Activated CD4-positive, alpha-beta T cell treated with anti-CD3 and anti-CD28 coated beads for 1 hour (primary cell): ENCODE measurements around the gene PHACTR3.

Experiments used
- DNase-seq: peaks from one replicate; pipeline ENCODE4 v3.0.0-alpha.2; 2020

Gene PHACTR3

DNA sequence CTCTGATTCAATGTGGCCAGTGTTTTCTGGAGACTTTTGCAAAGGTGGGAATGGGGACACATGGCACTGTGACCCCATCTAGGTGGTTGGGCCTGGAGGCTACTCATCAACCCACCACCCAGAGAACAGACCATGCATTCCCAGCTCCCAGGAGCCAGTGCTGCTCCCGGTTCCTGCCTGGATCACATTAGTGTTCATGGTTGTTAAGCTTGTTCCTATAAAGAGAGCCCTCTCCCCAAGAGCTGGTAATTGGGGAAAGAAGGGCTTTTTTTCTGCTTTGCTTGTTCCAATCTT is 102.0 kb downstream of the PHACTR3 start:
- DNase-seq: no peak

GRCh38 chr20:59708326-59708725 is 104.0 kb downstream of the PHACTR3 start:
- no peak for DNase-seq

DNA sequence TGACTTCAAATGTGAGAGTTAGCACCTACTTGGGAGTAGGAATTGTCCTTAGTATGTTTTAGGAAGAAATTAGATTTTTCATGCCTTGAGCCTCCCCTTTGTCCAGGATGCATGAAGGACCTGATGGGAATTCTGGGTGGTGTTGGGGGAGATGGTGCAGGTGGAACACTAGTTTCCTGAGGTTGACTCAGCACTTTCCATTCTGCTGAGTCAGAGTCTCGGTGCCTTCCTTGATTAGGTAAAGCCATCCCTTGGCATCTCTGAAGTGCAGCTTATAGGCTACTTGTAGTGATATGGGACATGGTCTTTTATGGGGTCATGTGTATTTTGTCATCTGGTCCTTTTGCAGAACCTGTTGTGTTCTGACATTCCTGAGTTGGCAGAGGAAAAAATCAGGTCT is 105.3 kb downstream of the PHACTR3 start:
- DNase-seq: no peak

DNA sequence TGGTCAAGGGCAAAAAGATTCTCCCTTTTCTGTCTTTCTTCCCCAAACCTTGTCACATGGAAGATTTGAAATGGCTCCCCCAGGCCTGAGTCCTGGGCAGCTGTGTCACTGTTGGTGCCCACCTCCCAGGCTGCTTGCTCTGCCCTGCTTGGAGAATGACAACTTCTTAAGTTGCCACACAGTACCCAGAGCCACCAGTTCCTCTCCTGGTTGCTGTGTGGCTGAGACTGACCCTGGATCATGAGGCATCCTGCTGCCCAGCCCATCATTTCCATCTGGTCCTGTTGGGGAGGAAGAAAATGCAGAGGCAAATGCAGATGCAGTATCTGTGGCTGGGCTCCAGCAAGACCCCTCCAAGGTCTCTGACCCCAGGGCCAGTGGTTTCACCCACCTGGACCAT is 113.7 kb downstream of the PHACTR3 start:
- no peak for DNase-seq

GRCh38 chr20:59718751-59719150 is 114.4 kb downstream of the PHACTR3 start:
- no peak for DNase-seq

- DNase-seq: no peak
Observed at GRCh38 chr20:59720013-59720412, 115.7 kb downstream of the PHACTR3 start.

- no peak for DNase-seq
Observed at GRCh38 chr20:59721386-59721785, 117.0 kb downstream of the PHACTR3 start.

GRCh38 chr20:59723108-59723500 is 118.8 kb downstream of the PHACTR3 start:
- DNase-seq: no peak

- DNase-seq: no peak
Observed at GRCh38 chr20:59723607-59724456, 119.5 kb downstream of the PHACTR3 start.

GRCh38 chr20:59724457-59725366 is 120.4 kb downstream of the PHACTR3 start:
- no peak for DNase-seq

GRCh38 chr20:59725476-59726280 is 121.3 kb downstream of the PHACTR3 start:
- no peak for DNase-seq

- DNase-seq: no peak
Observed at GRCh38 chr20:59726281-59726595, 121.9 kb downstream of the PHACTR3 start.

DNA sequence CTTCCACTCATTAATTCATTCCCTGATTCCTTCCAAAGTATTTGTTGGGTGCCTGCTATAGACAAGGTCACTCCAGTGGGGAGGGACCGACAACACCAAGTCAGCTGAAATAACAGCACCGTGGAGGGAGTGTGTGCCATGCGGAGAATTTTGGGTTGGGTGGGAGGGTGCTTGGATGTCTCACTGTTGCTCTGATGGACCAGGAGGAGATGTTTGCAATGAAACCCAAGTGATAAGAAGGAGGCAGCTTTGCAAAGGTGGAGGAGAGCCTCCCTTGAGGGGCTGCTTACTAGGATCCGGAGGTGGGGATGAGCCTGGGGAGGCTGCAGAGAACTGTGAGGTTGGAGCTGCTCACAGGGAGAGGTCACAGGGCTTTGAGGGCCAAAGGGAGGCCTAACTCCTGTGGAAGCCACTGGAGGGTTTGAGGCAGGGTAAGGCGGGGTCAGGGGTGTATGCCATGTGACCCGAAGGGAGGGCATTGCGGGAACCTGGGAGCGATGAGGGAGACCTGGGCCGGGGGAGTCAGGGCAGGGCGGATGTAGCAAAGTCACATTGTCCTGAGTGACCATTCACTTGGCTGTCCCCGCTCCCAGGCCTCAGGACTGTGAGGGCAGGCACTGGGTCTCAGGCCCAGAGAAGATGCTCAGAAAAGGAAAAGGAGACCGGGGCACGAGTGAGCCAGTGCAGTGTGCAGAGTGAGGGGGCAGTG is 124.5 kb downstream of the PHACTR3 start:
- no peak for DNase-seq

- DNase-seq: no peak
Observed at GRCh38 chr20:59729506-59729905, 125.2 kb downstream of the PHACTR3 start.

DNA sequence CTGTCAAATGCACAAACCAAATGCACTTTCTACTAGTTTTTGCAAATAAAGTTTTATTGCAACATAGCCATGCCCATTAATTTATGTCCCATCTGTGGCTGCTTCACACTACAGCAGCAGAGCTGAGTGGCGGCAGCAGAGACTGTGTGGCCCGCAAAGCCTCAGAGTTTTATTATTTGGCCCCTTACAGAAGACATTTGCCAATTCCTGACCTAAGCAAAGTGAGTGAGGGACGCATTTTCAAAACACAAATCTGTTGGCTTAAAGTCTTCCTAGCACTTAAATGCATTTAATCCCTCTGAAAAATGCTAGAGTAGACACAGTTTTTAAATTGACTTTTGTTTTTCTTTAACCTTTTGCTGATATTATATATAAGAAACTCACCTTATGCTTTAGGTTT is 126.4 kb downstream of the PHACTR3 start:
- DNase-seq: no peak

DNA sequence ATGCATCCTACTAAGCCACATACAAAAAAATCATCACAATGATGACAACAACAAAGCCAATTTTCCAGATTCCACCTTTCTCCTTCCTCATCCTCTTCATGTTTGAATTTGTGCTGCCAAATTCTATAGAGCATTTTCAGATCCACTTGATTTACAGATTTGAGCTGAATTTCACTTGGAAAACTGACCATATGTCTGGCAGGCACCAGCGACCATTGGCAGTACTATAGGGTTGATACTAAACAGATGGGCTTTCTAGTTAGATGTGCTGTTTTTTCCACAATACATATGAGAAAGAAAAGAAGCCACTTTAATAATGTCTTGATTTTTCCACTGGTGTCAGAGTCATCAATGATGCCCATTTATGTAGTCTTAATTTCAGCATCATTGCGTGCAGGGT is 127.0 kb downstream of the PHACTR3 start:
- DNase-seq: no peak

- no peak for DNase-seq
Observed at GRCh38 chr20:59733351-59733750, 129.0 kb downstream of the PHACTR3 start.

GRCh38 chr20:59735486-59735885 is 131.1 kb downstream of the PHACTR3 start:
- no peak for DNase-seq

- no peak for DNase-seq
Observed at GRCh38 chr20:59735917-59736316, 131.6 kb downstream of the PHACTR3 start.

- DNase-seq: no peak
Observed at GRCh38 chr20:59736366-59736765, 132.0 kb downstream of the PHACTR3 start.

GRCh38 chr20:59737073-59737666 is 132.8 kb downstream of the PHACTR3 start:
- no peak for DNase-seq

- DNase-seq: no peak
Observed at GRCh38 chr20:59737816-59738215, 133.5 kb downstream of the PHACTR3 start.
